H1 (cell line): ENCODE measurements around the gene CBLC. TPM values are rescaled to one million over a fixed set of nuclear protein-coding genes. Genes with fewer than 3 reads are reported as not detected.

ENCODE experiments used
- CTCF ChIA-PET: fragments of 300-600 bp; sonication (Branson Sonifier 250); formaldehyde crosslinking; loops from one replicate; lab custom pipeline; 2021; ENCODE audit not compliant: partially characterized antibody; lab: Charles Lee
- POLR2A ChIA-PET: fragments of 300-600 bp; sonication (Branson Sonifier 250); formaldehyde crosslinking; loops from one replicate; lab custom pipeline; 2021; ENCODE audit warnings: inconsistent platforms; ENCODE audit not compliant: partially characterized antibody; lab: Charles Lee
- DNase-seq, 2 experiments: peaks; one replicate each; pipeline versions ENCODE4 v3.0.0 to v3.0.0-alpha.2; 2010 to 2022; ENCODE audit warnings: low spot score in 2 of 2, low read depth in 1 of 2, mixed read lengths in 1 of 2
- FAIRE-seq: peaks from 2 replicates; lab custom pipeline; 2011; peaks lifted over from hg19 to GRCh38; lab: Jason Lieb, UNC
- H2AFZ ChIP-seq: 2 replicates; pipeline ENCODE4 v1.8.1; 2012; ENCODE audit warnings: low read length, inconsistent platforms
- H2AK5ac ChIP-seq: 2 replicates; pipeline ENCODE4 v1.6.1; 2013; ENCODE audit warnings: low read depth, low read length
- H2BK120ac ChIP-seq: replicated peaks from 2 replicates; pipeline ENCODE3; 2013; ENCODE audit warnings: low read depth, low read length, inconsistent platforms
- H2BK12ac ChIP-seq: 2 replicates; pipeline ENCODE4 v1.6.1; 2013; ENCODE audit warnings: low read depth, low read length
- H2BK15ac ChIP-seq: 2 replicates; pipeline ENCODE4 v1.6.1; 2013; ENCODE audit warnings: low read length
- H2BK20ac ChIP-seq: 2 replicates; pipeline ENCODE4 v1.6.1; 2013; ENCODE audit warnings: low read length
- H2BK5ac ChIP-seq: 2 replicates; pipeline ENCODE4 v1.6.1; 2013; ENCODE audit warnings: low read depth, low read length
- H3K14ac ChIP-seq: 2 replicates; pipeline ENCODE4 v1.6.1; 2013; ENCODE audit warnings: inconsistent platforms; ENCODE audit not compliant: insufficient read length
- H3K18ac ChIP-seq: 2 replicates; pipeline ENCODE4 v1.6.1; 2013; ENCODE audit warnings: low read length; ENCODE audit errors: extremely low read depth
- H3K23ac ChIP-seq: 2 replicates; pipeline ENCODE4 v1.6.1; 2013; ENCODE audit warnings: inconsistent platforms; ENCODE audit not compliant: insufficient read length
- H3K23me2 ChIP-seq: 2 replicates; pipeline ENCODE4 v1.6.1; 2013; ENCODE audit warnings: low read depth, low read length
- H3K27ac ChIP-seq: 2 replicates; pipeline ENCODE4 v1.6.1; 2011; ENCODE audit warnings: low read depth, low read length, inconsistent platforms
- H3K27me3 ChIP-seq, 4 experiments: replicated peaks in 1 of 4; 1 replicate in 1 of 4; 2 replicates in 3 of 4; pipeline versions ENCODE4 v1.6.1 to v1.8.1; 2011 to 2013; ENCODE audit warnings: low read length in 3 of 4, mild to moderate bottlenecking in 3 of 4, inconsistent platforms in 2 of 4, mixed read lengths in 2 of 4, moderate library complexity in 1 of 4; ENCODE audit not compliant: control insufficient read depth in 3 of 4, insufficient read depth in 3 of 4; ENCODE audit errors: extremely low read depth in 1 of 4
- H3K36me3 ChIP-seq, 4 experiments: 2 replicates each; pipeline versions ENCODE4 v1.6.1 to v1.8.1; 2011 to 2013; ENCODE audit warnings: mild to moderate bottlenecking in 4 of 4, low read length in 3 of 4, moderate library complexity in 2 of 4, control low read depth in 1 of 4, inconsistent platforms in 1 of 4; ENCODE audit not compliant: insufficient read depth in 4 of 4, control insufficient read depth in 2 of 4
- H3K4ac ChIP-seq: replicated peaks from 2 replicates; pipeline ENCODE3; 2013; ENCODE audit warnings: low read length, low read depth, mixed read lengths, inconsistent platforms; ENCODE audit not compliant: insufficient read length
- H3K4me1 ChIP-seq, 4 experiments: replicated peaks in 1 of 4; 1 replicate in 1 of 4; 2 replicates in 3 of 4; pipeline versions ENCODE4 v1.6.1 to v1.8.1; 2011 to 2013; ENCODE audit warnings: low read length in 3 of 4, inconsistent platforms in 2 of 4, mixed read lengths in 1 of 4; ENCODE audit not compliant: insufficient read depth in 4 of 4, control insufficient read depth in 3 of 4
- H3K4me2 ChIP-seq, 2 experiments: 2 replicates each; pipeline versions ENCODE4 v1.6.1 to v1.8.1; 2011 to 2013; ENCODE audit warnings: low read depth in 2 of 2, low read length in 2 of 2, control low read depth in 1 of 2, inconsistent platforms in 1 of 2, mild to moderate bottlenecking in 1 of 2; ENCODE audit not compliant: insufficient read depth in 1 of 2
- H3K4me3 ChIP-seq, 4 experiments: fragments of 200-600, 300-600 bp in 1 of 4; sonication (generic), shearing (Covaris generic), sonication (Bioruptor Twin) in 1 of 4; 2 replicates each; pipeline versions ENCODE4 v1.5.1 to v1.8.1; 2011 to 2016; ENCODE audit warnings: low read length in 4 of 4, low read depth in 3 of 4, control low read depth in 2 of 4, inconsistent platforms in 2 of 4, mild to moderate bottlenecking in 2 of 4, mixed read lengths in 1 of 4, moderate library complexity in 1 of 4; ENCODE audit not compliant: insufficient read depth in 2 of 4; ENCODE audit errors: extremely low read depth in 1 of 4
- H3K56ac ChIP-seq: replicated peaks from 2 replicates; pipeline ENCODE3; 2013; ENCODE audit warnings: low read depth, mild to moderate bottlenecking, mixed read lengths, low read length, inconsistent platforms; ENCODE audit not compliant: insufficient read length
- H3K79me1 ChIP-seq: 2 replicates; pipeline ENCODE4 v1.6.1; 2013; ENCODE audit warnings: low read depth, low read length, control low read depth
- H3K79me2 ChIP-seq, 2 experiments: 2 replicates each; pipeline versions ENCODE4 v1.6.1 to v1.8.1; 2012 to 2013; ENCODE audit warnings: low read length in 2 of 2, mild to moderate bottlenecking in 2 of 2, inconsistent platforms in 1 of 2; ENCODE audit not compliant: insufficient read depth in 2 of 2, control insufficient read depth in 1 of 2
- H3K9ac ChIP-seq, 4 experiments: replicated peaks in 1 of 4; 1 replicate in 1 of 4; 2 replicates in 3 of 4; pipeline versions ENCODE4 v1.6.1 to v1.8.1; 2011 to 2013; ENCODE audit warnings: low read depth in 3 of 4, low read length in 3 of 4, control low read depth in 2 of 4, mild to moderate bottlenecking in 2 of 4, moderate library complexity in 2 of 4, inconsistent platforms in 1 of 4; ENCODE audit errors: extremely low read depth in 1 of 4
- H3K9me3 ChIP-seq, 2 experiments: 2 replicates each; pipeline versions ENCODE4 v1.6.1 to v1.8.1; 2012 to 2013; ENCODE audit warnings: mild to moderate bottlenecking in 2 of 2, moderate library complexity in 2 of 2, control low read depth in 1 of 2, inconsistent platforms in 1 of 2, low read depth in 1 of 2, low read length in 1 of 2, mixed read lengths in 1 of 2; ENCODE audit not compliant: insufficient read depth in 2 of 2
- H4K20me1 ChIP-seq, 2 experiments: replicated peaks in 1 of 2; 2 replicates each; pipeline versions ENCODE3 to v1.8.1; 2011 to 2013; ENCODE audit warnings: inconsistent platforms in 2 of 2, low read length in 2 of 2, mild to moderate bottlenecking in 1 of 2; ENCODE audit not compliant: insufficient read depth in 2 of 2, control insufficient read depth in 1 of 2
- H4K5ac ChIP-seq: 2 replicates; pipeline ENCODE4 v1.6.1; 2013; ENCODE audit warnings: low read length, low read depth, mixed read lengths, inconsistent platforms; ENCODE audit not compliant: insufficient read length
- H4K8ac ChIP-seq: 2 replicates; pipeline ENCODE4 v1.8.0; 2013; ENCODE audit warnings: mild to moderate bottlenecking, moderate library complexity, low read length, inconsistent platforms; ENCODE audit not compliant: insufficient read depth; ENCODE audit errors: extremely low read depth
- H4K91ac ChIP-seq: replicated peaks from 2 replicates; pipeline ENCODE3; 2013; ENCODE audit warnings: low read length, mixed read lengths, inconsistent platforms; ENCODE audit not compliant: insufficient read length
- CREB1 ChIP-seq: IDR thresholded peaks from 2 replicates; pipeline ENCODE4 v1.6.1; 2012; ENCODE audit warnings: inconsistent platforms
- EP300 ChIP-seq, 2 experiments: IDR thresholded peaks; 1 replicate in 1 of 2; 2 replicates in 1 of 2; pipeline ENCODE4 v1.6.1; 2011 to 2012; ENCODE audit warnings: low read depth in 2 of 2, low read length in 2 of 2, mild to moderate bottlenecking in 2 of 2, borderline replicate concordance in 1 of 2, inconsistent platforms in 1 of 2, moderate library complexity in 1 of 2
- EZH2 ChIP-seq: fragments of 200-600 bp; sonication (generic); IDR thresholded peaks from 2 replicates; pipeline ENCODE4 v1.7.1; 2012; ENCODE audit warnings: low read depth, mild to moderate bottlenecking, moderate library complexity, low read length, inconsistent platforms; ENCODE audit not compliant: severe bottlenecking
- GABPA ChIP-seq: IDR thresholded peaks from 2 replicates; pipeline ENCODE4 v1.6.1; 2011; ENCODE audit warnings: mild to moderate bottlenecking, low read length, moderate library complexity, borderline replicate concordance; ENCODE audit not compliant: insufficient read depth
- GTF2F1 ChIP-seq: IDR thresholded peaks from 2 replicates; pipeline ENCODE4 v1.6.1; 2012; ENCODE audit warnings: low read depth, low read length, improper control_type of control experiment, borderline replicate concordance
- KDM4A ChIP-seq: IDR thresholded peaks from one replicate; pipeline ENCODE4 v1.7.1; 2012; ENCODE audit warnings: low read depth, mild to moderate bottlenecking, moderate library complexity, low read length, inconsistent platforms; ENCODE audit not compliant: severe bottlenecking
- POLR2A ChIP-seq, 2 experiments: IDR thresholded peaks; 1 replicate in 1 of 2; 2 replicates in 1 of 2; pipeline ENCODE4 v1.6.1; 2011; ENCODE audit warnings: low read depth in 2 of 2, low read length in 2 of 2, mild to moderate bottlenecking in 2 of 2; ENCODE audit errors: control extremely low read depth in 1 of 2
- RBBP5 ChIP-seq: IDR thresholded peaks from 2 replicates; pipeline ENCODE4 v1.7.1; 2012; ENCODE audit warnings: low read depth, mild to moderate bottlenecking, inconsistent platforms, low read length, moderate library complexity, borderline replicate concordance
- TAF7 ChIP-seq: optimal IDR thresholded peaks from 2 replicates; pipeline ENCODE3; 2011; ENCODE audit warnings: low read depth, mild to moderate bottlenecking, inconsistent platforms, low read length, moderate library complexity, borderline replicate concordance
- WGBS, 2 experiments: shearing (Covaris generic) in 1 of 2; methylation state at CpG; one replicate each; pipeline versions ENCODE4 v1.1.6 to v1.1.7; 2013 to 2015; ENCODE audit warnings: low lambda C conversion rate in 2 of 2, mixed read lengths in 2 of 2, inconsistent platforms in 1 of 2, low coverage in 1 of 2, missing lambda C conversion rate in 1 of 2; ENCODE audit not compliant: insufficient replicate concordance in 2 of 2, insufficient coverage in 1 of 2, insufficient read length in 1 of 2; ENCODE audit errors: extremely low coverage in 1 of 2, missing lambda C conversion rate in 1 of 2; 5-methylcytosine and 5-hydroxymethylcytosine counted together
- polyA plus RNA-seq, 7 experiments: library from polyadenylated mRNA; depleted of rRNA in 3 of 7; stranded (reverse) in 5 of 7; unstranded in 2 of 7; fragments of >200 nt in 5 of 7; fragments of 200-250 nt in 2 of 7; gene quantifications; 1 replicate in 5 of 7; 2 replicates in 1 of 7; 4 replicates in 1 of 7; pipeline versions ENCODE4 v1.2.1 to v1.2.3, GENCODE V29; 2011 to 2013; ENCODE audit warnings: missing spikeins in 2 of 7, mixed read lengths in 2 of 7
- total RNA-seq: library from RNA; stranded (reverse); fragmentation: NEBNext Ultra II Directional; extraction: Animal tissue kit (Norgen Biotek cat#: 25700); gene quantifications from 2 replicates; pipeline ENCODE4 v1.2.1, GENCODE V29; 2021

CBLC gene
- total and polyA plus RNA-seq, 2 of the 8 experiments (the other 6 are each of a cell fraction or from before 2014, with no cell fraction given), result 17.4 to 35.7 TPM

GRCh38 chr19:44748426-44749254 lies 29.1 kb upstream of the CBLC start, which contains the start of gene BCL3:
TSS of gene BCL3 (plus strand) at chr19:44748708. CDS start at chr19:44748791, 83 bp downstream.
- Histone ChIP-seq H3K79me2 (no peaks in the 10 kb centered on the region), H3K27ac (no peak within 1 kb of the TSS), H3K4ac (peak within 1 kb of the TSS; percentile 15), H3K18ac (peak within 1 kb of the TSS; percentile 85; the same call in 1 of the 2 replicates), H3K9ac (no peak within 1 kb of the TSS), H3K27me3 (peaks cover 22 to 72% (median 52%) of the 10 kb centered on the region in 4 experiments), H4K5ac (no peak within 1 kb of the TSS), H3K23me2 (peaks cover 19% of the 10 kb centered on the region), H3K14ac (no peak within 1 kb of the TSS), H2BK12ac (no peak within 1 kb of the TSS), H2BK20ac (no peak within 1 kb of the TSS), H3K36me3 (no peaks in the 10 kb centered on the region), H2BK15ac (no peak within 1 kb of the TSS), H3K23ac (no peak within 1 kb of the TSS), H4K91ac (no peak within 1 kb of the TSS), H3K4me3 (peak within 1 kb of the TSS; percentile 43 to 65 (median 52)), H2AK5ac (no peak within 1 kb of the TSS), H3K9me3 (no peaks in the 10 kb centered on the region), H2BK120ac (no peak within 1 kb of the TSS), H3K4me2 (peak within 1 kb of the TSS; percentile 96), H4K20me1 (no peaks in the 10 kb centered on the region), H3K56ac (no peak within 1 kb of the TSS), H3K79me1 (no peaks in the 10 kb centered on the region), H4K8ac (no peak within 1 kb of the TSS), H2BK5ac (no peak within 1 kb of the TSS), H2AFZ (no peak within 1 kb of the TSS), H3K4me1 (peaks cover 0 to 10% (median 5%) of the 10 kb centered on the region in 4 experiments; a peak in 4 of 7 replicates)
- CTCF ChIA-PET, result interaction anchor here (0.7 to 2.8 kb wide), 8 partner anchors 9 to 93 kb away, joined by 3 to 14 read pairs (median 4); no protein-coding TSS in a partner anchor
- POLR2A ChIA-PET, result interaction anchor here (0.6 to 0.8 kb wide), 3 partner anchors 21 to 79 kb away, joined by 3 read pairs; no protein-coding TSS in a partner anchor
- 0% methylated on average over 15 of the region's 88 CpGs; no CpG with 5 or more reads in 1 of the 2 experiments for WGBS, 2 experiments
- FAIRE-seq, result no peak
- TF ChIP-seq GTF2F1 (no peak), EZH2 (peak; percentile 39), RBBP5 (no peak), KDM4A (peak; percentile 26), GABPA (0 out of 2 replicates have a peak, but pooled peaks have one; percentile 36), TAF7 (no peak), POLR2A (IDR thresholded peaks at IDR 0.05; ENCODE audit: control extremely low read depth in 1 of 2, low read depth in 2 of 2, low read length in 2 of 2) (no peak), CREB1 (no peak), EP300 (IDR thresholded peaks at IDR 0.05; ENCODE audit: borderline replicate concordance in 1 of 2, low read depth in 2 of 2, low read length in 2 of 2) (no peak)
- no peak for DNase-seq
